Neural cell (in vitro differentiated cells): ENCODE results near the gene ZFYVE19. TPM values are rescaled to one million over a fixed set of nuclear protein-coding genes. Genes with fewer than 3 reads are reported as not detected.

Experiments used
- H2AFZ ChIP-seq: fragments of 200-600, 300-800 bp; sonication (generic), shearing (Covaris generic); 2 replicates; pipeline ENCODE4 v1.6.0; 2014; ENCODE audit warnings: low read depth, mild to moderate bottlenecking, antibody characterized with exemption, low read length, moderate library complexity
- H3F3A ChIP-seq: fragments of 200-600 bp; shearing (Covaris generic); 2 replicates; pipeline ENCODE4 v1.6.1; 2016; ENCODE audit warnings: mild to moderate bottlenecking, moderate library complexity, mixed read lengths, antibody characterized with exemption, low read length; ENCODE audit not compliant: insufficient read depth, poor library complexity, severe bottlenecking
- H3K27ac ChIP-seq: fragments of 200-600, 300-800 bp; sonication (generic), shearing (Covaris generic); 2 replicates; pipeline ENCODE4 v1.5.1; 2014; ENCODE audit warnings: mild to moderate bottlenecking, low read length, moderate library complexity
- H3K27me3 ChIP-seq: fragments of 300-800, 200-600 bp; sonication (generic), shearing (Covaris generic); 2 replicates; pipeline ENCODE4 v1.6.0; 2014; ENCODE audit warnings: mild to moderate bottlenecking, low read depth, low read length, moderate library complexity; ENCODE audit not compliant: insufficient read depth
- H3K36me3 ChIP-seq: fragments of 300-800, 200-600 bp; sonication (generic), shearing (Covaris generic); 2 replicates; pipeline ENCODE4 v1.5.1; 2014; ENCODE audit warnings: mild to moderate bottlenecking, antibody characterized with exemption, low read length, moderate library complexity; ENCODE audit not compliant: insufficient read depth
- H3K4me2 ChIP-seq: fragments of 300-800, 200-600 bp; sonication (generic), shearing (Covaris generic); 2 replicates; pipeline ENCODE4 v1.6.0; 2014; ENCODE audit warnings: mild to moderate bottlenecking, low read length
- H3K4me3 ChIP-seq: fragments of 300-800, 200-600 bp; sonication (generic), shearing (Covaris generic); 2 replicates; pipeline ENCODE4 v1.5.1; 2014; ENCODE audit warnings: mild to moderate bottlenecking, low read length, moderate library complexity
- H3K79me2 ChIP-seq: fragments of 200-600 bp; shearing (Covaris generic); replicated peaks from 2 replicates; pipeline ENCODE4 v1.6.0; 2014; ENCODE audit warnings: mild to moderate bottlenecking, low read length, moderate library complexity; ENCODE audit not compliant: insufficient read depth
- H3K9ac ChIP-seq: fragments of 300-800, 200-600 bp; sonication (generic), shearing (Covaris generic); 2 replicates; pipeline ENCODE4 v1.6.1; 2016; ENCODE audit warnings: mild to moderate bottlenecking, low read length, mixed read lengths
- H3K9me2 ChIP-seq: fragments of 200-600 bp; shearing (Covaris generic); 2 replicates; pipeline ENCODE4 v1.6.1; 2016; ENCODE audit warnings: mild to moderate bottlenecking, low read length, mixed read lengths; ENCODE audit not compliant: insufficient read depth
- H3K9me3 ChIP-seq: fragments of 200-600, 300-800 bp; sonication (generic), shearing (Covaris generic); 2 replicates; pipeline ENCODE4 v1.6.1; 2016; ENCODE audit warnings: mild to moderate bottlenecking, mixed run types, low read length, moderate library complexity, mixed read lengths
- H4K20me1 ChIP-seq: fragments of 200-600 bp; shearing (Covaris generic); 2 replicates; pipeline ENCODE4 v1.6.1; 2016; ENCODE audit warnings: mild to moderate bottlenecking, mixed run types; ENCODE audit not compliant: insufficient read depth
- CTCF ChIP-seq: fragments of 450-650 bp; IDR thresholded peaks from 2 replicates; pipeline ENCODE4 v1.5.1; 2014; ENCODE audit warnings: antibody characterized with exemption, mild to moderate bottlenecking, moderate library complexity; ENCODE audit not compliant: poor library complexity, severe bottlenecking
- EP300 ChIP-seq: fragments of 450-650 bp; conservative IDR thresholded peaks from 2 replicates; pipeline ENCODE4 v1.6.1; 2014; ENCODE audit warnings: antibody characterized with exemption, mild to moderate bottlenecking, moderate library complexity; ENCODE audit not compliant: poor library complexity, severe bottlenecking
- EZH2 ChIP-seq: fragments of 200-600, 300-800 bp; shearing (Covaris generic), sonication (generic); IDR thresholded peaks from 2 replicates; pipeline ENCODE4 v1.6.1; 2014; ENCODE audit warnings: antibody characterized with exemption, low read length, borderline replicate concordance, mild to moderate bottlenecking; ENCODE audit not compliant: insufficient read depth, poor library complexity, severe bottlenecking
- MXI1 ChIP-seq: fragments of 450-650 bp; conservative IDR thresholded peaks from 2 replicates; pipeline ENCODE4 v1.6.1; 2014; ENCODE audit warnings: antibody characterized with exemption, mild to moderate bottlenecking; ENCODE audit not compliant: poor library complexity, severe bottlenecking
- POLR2AphosphoS5 ChIP-seq: IDR thresholded peaks from 2 replicates; pipeline ENCODE4 v1.6.1; 2012
- RAD21 ChIP-seq: fragments of 450-650 bp; conservative IDR thresholded peaks from 2 replicates; pipeline ENCODE4 v1.6.1; 2014; ENCODE audit warnings: antibody characterized with exemption, mild to moderate bottlenecking, moderate library complexity
- REST ChIP-seq: IDR thresholded peaks from 2 replicates; pipeline ENCODE4 v1.6.1; 2012; ENCODE audit warnings: borderline replicate concordance
- SMC3 ChIP-seq: fragments of 450-650 bp; conservative IDR thresholded peaks from 2 replicates; pipeline ENCODE4 v1.6.1; 2014; ENCODE audit warnings: antibody characterized with exemption, mild to moderate bottlenecking, moderate library complexity; ENCODE audit not compliant: poor library complexity
- TAF1 ChIP-seq: IDR thresholded peaks from 2 replicates; pipeline ENCODE4 v1.6.1; 2012; ENCODE audit warnings: low read depth
- polyA plus RNA-seq: library from polyadenylated mRNA; depleted of rRNA; stranded (reverse); fragments of >200 nt; gene quantifications from 2 replicates; pipeline ENCODE4 v1.2.3, GENCODE V29; 2014

Gene ZFYVE19
- polyA plus RNA-seq, 1 donor from 2014 or later, result 48.2 TPM

- H3K4me2 ChIP-seq, result no peak overlapping the region
- H3K27me3 ChIP-seq, result no peaks in the 10 kb centered on the region
- H3K36me3 ChIP-seq, result no peaks in the 10 kb centered on the region
- no peaks in the 10 kb centered on the region for H3K9me2 ChIP-seq
- no peak overlapping the region for H3K9ac ChIP-seq
- no peaks in the 10 kb centered on the region for H3K9me3 ChIP-seq
- no peaks in the 10 kb centered on the region for H4K20me1 ChIP-seq
- H3F3A ChIP-seq, result no peaks in the 10 kb centered on the region
- TF ChIP-seq RAD21 (no peak), TAF1 (no peak), EP300 (no peak), EZH2 (no peak), MXI1 (no peak), REST (no peak), CTCF (no peak), POLR2AphosphoS5 (no peak), SMC3 (no peak)
- no peak overlapping the region for H2AFZ ChIP-seq
- no peak overlapping the region for H3K27ac ChIP-seq
- no peaks in the 10 kb centered on the region for H3K79me2 ChIP-seq
- H3K4me3 ChIP-seq, result no peak overlapping the region
Observed at GRCh38 chr15:40829115-40829514, 22.2 kb downstream of the ZFYVE19 start.

- H3K79me2 ChIP-seq, result no peaks in the 10 kb centered on the region
- no peaks in the 10 kb centered on the region for H4K20me1 ChIP-seq
- no peaks in the 10 kb centered on the region for H3F3A ChIP-seq
- no peaks in the 10 kb centered on the region for H3K36me3 ChIP-seq
- TF ChIP-seq TAF1 (no peak), EZH2 (no peak), POLR2AphosphoS5 (no peak), RAD21 (no peak), SMC3 (no peak), EP300 (no peak), CTCF (no peak)
- H2AFZ ChIP-seq, result no peak overlapping the region
- H3K27ac ChIP-seq, result no peak overlapping the region
- no peaks in the 10 kb centered on the region for H3K27me3 ChIP-seq
- no peaks in the 10 kb centered on the region for H3K9me2 ChIP-seq
- no peak overlapping the region for H3K4me3 ChIP-seq
- H3K4me2 ChIP-seq, result no peak overlapping the region
- no peak overlapping the region for H3K9ac ChIP-seq
- no peaks in the 10 kb centered on the region for H3K9me3 ChIP-seq
Observed at GRCh38 chr15:40830884-40831283, 24.0 kb downstream of the ZFYVE19 start.
